Activated naive CD4-positive, alpha-beta T cell treated with anti-CD3 and anti-CD28 coated beads, Interleukin-2, amount 50 U/mL, for 24 hours (primary cell): ENCODE results near the gene VMP1.

ENCODE experiments used
- H3K27ac Mint-ChIP-seq: one replicate; pipeline ENCODE4 v1.8.0; 2021; ENCODE audit warnings: mild to moderate bottlenecking, mixed read lengths
- H3K27me3 Mint-ChIP-seq: one replicate; pipeline ENCODE4 v1.8.0; 2021; ENCODE audit warnings: mixed read lengths
- H3K36me3 Mint-ChIP-seq: one replicate; pipeline ENCODE4 v1.8.0; 2021; ENCODE audit warnings: mixed read lengths
- H3K4me1 Mint-ChIP-seq: one replicate; pipeline ENCODE4 v1.8.0; 2021; ENCODE audit warnings: mixed read lengths
- H3K4me3 Mint-ChIP-seq: one replicate; pipeline ENCODE4 v1.8.0; 2021; ENCODE audit warnings: mild to moderate bottlenecking, mixed read lengths
- H3K9me3 Mint-ChIP-seq: one replicate; pipeline ENCODE4 v1.8.0; 2021; ENCODE audit warnings: mixed read lengths

VMP1 gene

GRCh38 chr17:59695945-59696681 lies 11.3 kb upstream of the VMP1 start:
- peaks cover 43% of the 10 kb centered on the region for H3K4me1 Mint-ChIP-seq
- peak overlapping the region; percentile 52 for H3K27ac Mint-ChIP-seq
- peak overlapping the region; percentile 37 for H3K4me3 Mint-ChIP-seq
- peaks cover 21% of the 10 kb centered on the region for H3K36me3 Mint-ChIP-seq
- no peaks in the 10 kb centered on the region for H3K27me3 Mint-ChIP-seq
- no peaks in the 10 kb centered on the region for H3K9me3 Mint-ChIP-seq

DNA sequence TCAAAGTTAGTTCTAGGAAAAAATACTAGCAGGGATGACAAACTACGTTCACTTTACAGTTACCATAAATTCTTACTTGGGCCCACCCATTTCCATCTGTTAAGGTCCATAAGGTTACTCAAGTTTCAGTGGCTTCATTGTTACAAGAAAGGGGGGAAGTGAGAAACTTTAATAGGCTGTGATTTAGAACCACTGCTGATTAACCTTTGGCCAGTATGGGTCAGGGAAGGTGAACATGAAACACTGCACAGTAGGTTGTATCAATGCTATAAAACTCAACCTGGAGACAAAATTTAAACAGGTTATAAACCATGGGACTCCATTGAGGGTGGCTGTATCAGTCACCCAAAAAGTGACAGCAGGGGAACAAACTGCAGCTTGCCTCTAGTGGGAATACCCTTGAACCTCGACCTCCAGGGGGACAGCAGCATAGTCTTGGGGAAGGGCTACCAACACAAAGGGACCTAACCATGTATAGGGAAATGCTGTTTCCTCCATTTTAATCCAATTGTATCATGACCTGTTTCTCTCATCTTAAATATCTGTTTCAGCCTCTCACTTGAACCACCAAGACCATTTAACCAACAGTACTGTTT lies 10.7 kb upstream of the VMP1 start:
- peak overlapping the region; percentile 52 for H3K27ac Mint-ChIP-seq

DNA sequence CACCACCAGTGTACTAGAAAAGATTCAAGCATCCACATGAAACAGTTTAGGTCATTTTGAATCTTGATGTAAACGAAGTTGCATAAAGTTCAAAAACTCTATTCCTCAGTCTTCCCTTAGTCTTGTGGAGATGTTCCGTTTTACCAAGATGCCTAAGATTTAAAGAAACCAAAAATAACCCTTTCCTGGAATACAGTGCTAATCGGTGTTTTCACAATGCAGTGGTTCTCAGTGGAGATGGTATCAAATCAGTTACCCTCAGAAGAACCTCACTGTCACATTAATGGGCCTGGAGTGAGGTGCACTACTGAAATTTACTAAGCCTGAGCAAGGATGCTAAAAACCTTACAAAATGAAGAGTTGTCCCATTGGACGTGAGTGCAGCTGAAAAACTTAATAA lies 9.3 kb upstream of the VMP1 start:
- no peak overlapping the region for H3K27ac Mint-ChIP-seq
- peaks cover 22% of the 10 kb centered on the region for H3K36me3 Mint-ChIP-seq
- H3K27me3 Mint-ChIP-seq, result no peaks in the 10 kb centered on the region
- peaks cover 58% of the 10 kb centered on the region for H3K4me1 Mint-ChIP-seq
- H3K9me3 Mint-ChIP-seq, result no peaks in the 10 kb centered on the region
- H3K4me3 Mint-ChIP-seq, result peak overlapping the region; percentile 5

More for the DNA sequence above, 10.7 kb upstream of the VMP1 start:
- no peaks in the 10 kb centered on the region for H3K27me3 Mint-ChIP-seq
- H3K36me3 Mint-ChIP-seq, result peaks cover 20% of the 10 kb centered on the region
- peak overlapping the region; percentile 37 for H3K4me3 Mint-ChIP-seq
- no peaks in the 10 kb centered on the region for H3K9me3 Mint-ChIP-seq
- peaks cover 46% of the 10 kb centered on the region for H3K4me1 Mint-ChIP-seq

DNA sequence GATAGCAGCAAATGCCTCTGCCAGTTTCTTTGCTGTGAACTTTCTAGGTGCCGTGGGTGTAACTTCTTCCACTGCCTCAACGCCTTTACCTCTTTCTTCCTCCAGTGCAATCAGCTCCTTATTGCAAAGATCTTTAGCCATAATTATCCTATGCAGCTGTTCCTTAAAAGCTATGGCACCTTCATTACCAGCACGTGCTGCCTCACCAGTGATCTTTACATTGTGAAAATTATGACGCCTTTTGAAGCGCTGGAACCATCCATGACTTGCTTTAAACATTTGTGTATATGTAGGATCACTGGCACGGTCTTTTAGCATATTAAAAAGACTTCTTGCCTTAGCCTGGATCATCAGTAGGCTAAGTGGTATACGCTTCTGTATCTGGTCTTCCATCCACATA lies 8.2 kb upstream of the VMP1 start:
- Mint-ChIP-seq H3K27me3 (no peaks in the 10 kb centered on the region), H3K4me3 (peak overlapping the region; percentile 55), H3K36me3 (peaks cover 25% of the 10 kb centered on the region), H3K27ac (peak overlapping the region; percentile 48), H3K9me3 (no peaks in the 10 kb centered on the region), H3K4me1 (peaks cover 67% of the 10 kb centered on the region)

- Mint-ChIP-seq H3K27me3 (no peaks in the 10 kb centered on the region), H3K27ac (peak overlapping the region; percentile 32), H3K9me3 (no peaks in the 10 kb centered on the region), H3K4me1 (peaks cover 67% of the 10 kb centered on the region), H3K4me3 (peak overlapping the region; percentile 55), H3K36me3 (peaks cover 25% of the 10 kb centered on the region)
These were observed 7.7 kb upstream of the VMP1 start for GRCh38 chr17:59699786-59700185.

GRCh38 chr17:59702304-59702703 lies 5.2 kb upstream of the VMP1 start:
- Mint-ChIP-seq H3K27ac (peak overlapping the region; percentile 48), H3K36me3 (peaks cover 31% of the 10 kb centered on the region), H3K4me3 (peak overlapping the region; percentile 51), H3K9me3 (no peaks in the 10 kb centered on the region), H3K27me3 (no peaks in the 10 kb centered on the region), H3K4me1 (peaks cover 77% of the 10 kb centered on the region)

- Mint-ChIP-seq H3K4me1 (peaks cover 70% of the 10 kb centered on the region), H3K27me3 (no peaks in the 10 kb centered on the region), H3K27ac (peak overlapping the region; percentile 98), H3K9me3 (no peaks in the 10 kb centered on the region), H3K4me3 (peak overlapping the region; percentile 99), H3K36me3 (peaks cover 21% of the 10 kb centered on the region)
These were observed 547 bp downstream of the VMP1 start for GRCh38 chr17:59707971-59708430.

DNA sequence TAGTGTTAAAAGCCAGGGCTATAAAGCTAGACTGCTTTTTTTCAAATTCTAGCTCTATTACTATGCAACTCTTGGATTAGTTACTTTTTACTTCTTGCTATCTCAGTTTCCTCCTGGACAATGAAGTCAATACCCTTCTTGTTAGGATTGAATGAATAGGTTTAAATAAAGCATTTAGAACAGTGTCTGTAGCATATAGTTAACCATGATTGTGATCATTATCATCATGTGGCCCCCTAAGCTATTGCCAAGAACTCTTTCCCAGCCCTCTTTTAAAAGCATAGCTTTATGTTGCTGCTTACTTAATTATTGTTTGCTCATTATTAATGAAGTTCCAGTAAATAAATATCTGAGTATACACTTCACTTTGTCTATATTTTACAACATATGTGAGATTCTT lies 4.5 kb downstream of the VMP1 start:
- peaks cover 10% of the 10 kb centered on the region for H3K36me3 Mint-ChIP-seq
- peaks cover 68% of the 10 kb centered on the region for H3K4me1 Mint-ChIP-seq
- H3K27me3 Mint-ChIP-seq, result no peaks in the 10 kb centered on the region
- H3K9me3 Mint-ChIP-seq, result no peaks in the 10 kb centered on the region
- H3K4me3 Mint-ChIP-seq, result no peak overlapping the region
- no peak overlapping the region for H3K27ac Mint-ChIP-seq

DNA sequence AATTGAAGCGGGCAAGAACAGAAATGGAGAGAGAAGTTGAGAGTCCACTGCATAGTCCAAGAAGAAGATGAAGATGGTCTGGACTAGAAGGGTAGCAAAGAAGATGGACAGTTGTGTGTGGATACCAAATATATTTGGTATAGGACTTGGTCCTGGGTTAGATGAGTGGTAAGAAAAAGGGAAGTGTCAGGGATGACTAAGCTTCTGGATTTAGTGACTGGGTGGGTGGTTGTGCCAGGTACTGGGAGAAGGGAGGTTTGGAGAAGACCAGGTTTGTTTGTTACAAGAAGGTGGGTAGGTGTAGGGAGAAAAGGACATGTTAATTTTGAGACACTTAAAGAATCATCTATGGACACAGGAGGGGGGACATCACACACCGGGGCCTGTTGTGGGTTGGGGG lies 5.4 kb downstream of the VMP1 start:
- Mint-ChIP-seq H3K4me3 (no peak overlapping the region), H3K27ac (peak overlapping the region; percentile 31), H3K27me3 (no peaks in the 10 kb centered on the region), H3K36me3 (peaks cover 7% of the 10 kb centered on the region), H3K9me3 (no peaks in the 10 kb centered on the region), H3K4me1 (peaks cover 68% of the 10 kb centered on the region)

DNA sequence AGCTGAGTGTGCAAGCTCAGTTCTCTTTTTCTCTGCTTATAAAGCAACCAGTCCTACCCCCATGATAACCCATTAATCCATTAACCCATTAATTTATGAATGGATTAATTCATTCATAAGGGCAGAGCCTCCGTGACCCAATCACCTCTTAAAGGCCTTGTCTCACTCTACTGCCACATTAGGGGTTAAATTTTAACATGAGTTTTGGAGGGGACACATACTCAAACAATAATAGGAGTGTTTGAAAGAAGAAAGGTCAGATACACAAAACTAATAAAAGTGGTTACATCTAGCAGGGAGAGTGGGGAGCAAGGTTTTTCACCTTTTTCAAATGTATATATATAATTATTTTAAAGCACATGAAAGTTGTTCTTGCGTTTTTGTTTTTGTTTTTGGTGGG lies 6.8 kb downstream of the VMP1 start:
- Mint-ChIP-seq H3K9me3 (no peaks in the 10 kb centered on the region), H3K4me1 (peaks cover 67% of the 10 kb centered on the region), H3K36me3 (peaks cover 9% of the 10 kb centered on the region), H3K27ac (no peak overlapping the region), H3K27me3 (no peaks in the 10 kb centered on the region), H3K4me3 (no peak overlapping the region)

- H3K27ac Mint-ChIP-seq, result no peak overlapping the region
- peaks cover 9% of the 10 kb centered on the region for H3K36me3 Mint-ChIP-seq
- no peaks in the 10 kb centered on the region for H3K9me3 Mint-ChIP-seq
- no peaks in the 10 kb centered on the region for H3K27me3 Mint-ChIP-seq
- peaks cover 63% of the 10 kb centered on the region for H3K4me1 Mint-ChIP-seq
- no peak overlapping the region for H3K4me3 Mint-ChIP-seq
These were observed 9.0 kb downstream of the VMP1 start for GRCh38 chr17:59716427-59716826.

DNA sequence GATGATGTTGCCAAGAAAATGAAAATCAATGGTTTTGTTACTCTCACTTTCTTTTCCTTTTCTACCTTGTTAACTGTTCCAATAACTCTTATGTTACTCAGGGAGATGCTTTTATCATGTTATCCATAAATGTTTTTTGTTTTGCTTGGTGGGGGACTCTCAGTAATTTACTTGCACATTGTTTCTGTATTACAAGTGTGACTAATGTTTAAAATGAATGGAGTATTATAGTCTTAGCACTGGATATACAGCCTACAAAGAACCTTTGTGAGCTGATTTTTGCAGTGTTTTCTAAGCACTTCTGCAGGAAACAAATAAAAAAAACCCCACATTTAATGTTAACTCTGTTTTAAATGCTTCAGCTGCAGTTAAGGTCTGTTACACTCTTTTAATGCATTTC lies 12.1 kb downstream of the VMP1 start:
- Mint-ChIP-seq H3K9me3 (no peaks in the 10 kb centered on the region), H3K4me1 (peaks cover 55% of the 10 kb centered on the region), H3K27ac (no peak overlapping the region), H3K27me3 (no peaks in the 10 kb centered on the region), H3K4me3 (no peak overlapping the region), H3K36me3 (peaks cover 8% of the 10 kb centered on the region)

DNA sequence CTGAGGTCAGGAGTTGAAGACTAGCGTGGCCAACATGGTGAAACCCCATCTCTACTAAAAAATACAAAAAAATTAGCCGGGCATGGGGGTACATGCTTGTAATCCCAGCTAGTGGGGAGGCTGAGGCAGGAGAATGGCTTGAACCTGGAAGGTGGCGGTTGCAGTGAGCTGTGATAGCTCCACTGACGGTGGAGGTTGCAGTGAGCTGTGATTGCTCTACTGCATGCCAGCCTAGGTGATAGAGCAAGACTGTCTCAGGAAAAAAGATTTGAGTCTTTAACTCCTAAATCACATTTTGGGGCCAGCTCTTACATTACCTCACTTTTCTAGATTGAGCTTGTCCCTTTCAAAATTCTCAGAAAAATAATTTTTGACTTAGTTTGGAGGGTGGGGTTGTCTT lies 15.2 kb downstream of the VMP1 start:
- Mint-ChIP-seq H3K4me3 (no peak overlapping the region), H3K36me3 (peaks cover 4% of the 10 kb centered on the region), H3K27ac (no peak overlapping the region), H3K9me3 (no peaks in the 10 kb centered on the region), H3K4me1 (peaks cover 45% of the 10 kb centered on the region), H3K27me3 (no peaks in the 10 kb centered on the region)

GRCh38 chr17:59723041-59723440 lies 15.6 kb downstream of the VMP1 start:
- H3K4me1 Mint-ChIP-seq, result peaks cover 48% of the 10 kb centered on the region
- H3K9me3 Mint-ChIP-seq, result no peaks in the 10 kb centered on the region
- no peak overlapping the region for H3K27ac Mint-ChIP-seq
- peaks cover 4% of the 10 kb centered on the region for H3K36me3 Mint-ChIP-seq
- H3K27me3 Mint-ChIP-seq, result no peaks in the 10 kb centered on the region
- H3K4me3 Mint-ChIP-seq, result no peak overlapping the region

DNA sequence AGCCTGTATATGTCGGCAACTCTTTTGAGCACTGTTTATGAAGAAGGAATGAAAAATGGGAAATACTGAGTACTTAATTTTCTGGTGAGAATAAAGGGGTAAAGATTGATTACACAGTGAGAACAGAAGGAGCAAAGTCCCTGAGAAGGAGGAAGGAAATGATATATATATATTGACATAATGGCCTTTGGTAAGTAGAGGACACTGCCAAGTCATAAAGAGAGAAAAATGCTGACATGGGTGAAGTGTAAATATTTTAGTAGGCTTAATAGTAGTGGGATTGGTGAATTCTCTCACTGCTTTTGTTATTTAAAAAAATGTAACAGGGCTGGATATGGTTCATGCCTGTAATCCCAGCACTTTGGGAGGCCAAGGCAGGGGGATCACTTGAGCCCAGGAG lies 16.2 kb downstream of the VMP1 start:
- H3K4me3 Mint-ChIP-seq, result no peak overlapping the region
- peaks cover 49% of the 10 kb centered on the region for H3K4me1 Mint-ChIP-seq
- no peak overlapping the region for H3K27ac Mint-ChIP-seq

DNA sequence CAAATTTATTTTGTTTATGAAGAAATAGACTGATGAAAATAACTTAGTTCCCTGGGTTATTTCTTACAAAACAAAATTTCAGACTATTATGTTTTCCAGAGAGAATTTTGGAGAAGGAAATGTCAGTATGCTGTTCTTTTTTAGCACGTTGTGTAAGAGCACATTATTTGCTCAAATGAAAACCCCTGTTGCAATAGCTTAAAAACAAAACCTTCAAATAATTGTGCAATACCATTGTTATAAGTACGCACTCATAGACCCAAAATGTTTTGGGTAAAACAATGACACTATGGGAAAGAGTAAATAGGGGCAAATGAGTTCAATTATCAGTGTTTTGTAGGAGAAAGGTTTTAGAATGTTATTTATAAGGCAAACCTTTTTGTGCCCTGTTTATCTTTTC lies 18.2 kb downstream of the VMP1 start:
- Mint-ChIP-seq H3K36me3 (peaks cover 4% of the 10 kb centered on the region), H3K9me3 (no peaks in the 10 kb centered on the region), H3K4me1 (peaks cover 44% of the 10 kb centered on the region), H3K27ac (no peak overlapping the region), H3K27me3 (no peaks in the 10 kb centered on the region), H3K4me3 (no peak overlapping the region)

More for the DNA sequence above, 16.2 kb downstream of the VMP1 start:
- H3K36me3 Mint-ChIP-seq, result peaks cover 3% of the 10 kb centered on the region
- H3K9me3 Mint-ChIP-seq, result no peaks in the 10 kb centered on the region
- no peaks in the 10 kb centered on the region for H3K27me3 Mint-ChIP-seq
